H1 (cell line): Measurements from ENCODE around the gene RPS28. TPM values are rescaled to one million over a fixed set of nuclear protein-coding genes. Genes with fewer than 3 reads are reported as not detected.

ENCODE experiments used
- BCL11A ChIP-seq, 2 experiments: IDR thresholded peaks; one replicate each; pipeline ENCODE4 v1.6.1; 2011; ENCODE audit warnings: low read depth in 2 of 2, low read length in 2 of 2, mild to moderate bottlenecking in 2 of 2
- CBX8 ChIP-seq: fragments of 300-800, 300-1000 bp; sonication (generic); IDR thresholded peaks from 2 replicates; pipeline ENCODE4 v1.7.1; 2016; ENCODE audit warnings: low read depth, low read length, borderline replicate concordance
- CHD2 ChIP-seq: IDR thresholded peaks from 2 replicates; pipeline ENCODE4 v1.6.1; 2012; ENCODE audit warnings: low read length, improper control_type of control experiment
- RBBP5 ChIP-seq: IDR thresholded peaks from 2 replicates; pipeline ENCODE4 v1.7.1; 2012; ENCODE audit warnings: low read depth, mild to moderate bottlenecking, inconsistent platforms, low read length, moderate library complexity, borderline replicate concordance
- RNF2 ChIP-seq: fragments of 200-900, 300-1000 bp; sonication (generic); IDR thresholded peaks from 2 replicates; pipeline ENCODE4 v1.7.1; 2016; ENCODE audit warnings: borderline replicate concordance, low read depth, mild to moderate bottlenecking, antibody characterized with exemption, low read length; ENCODE audit not compliant: poor library complexity, severe bottlenecking; ENCODE audit errors: missing control alignments
- SP2 ChIP-seq: IDR thresholded peaks from 2 replicates; pipeline ENCODE4 v1.6.1; 2012; ENCODE audit warnings: mild to moderate bottlenecking, low read length, inconsistent platforms
- TAF7 ChIP-seq: optimal IDR thresholded peaks from 2 replicates; pipeline ENCODE3; 2011; ENCODE audit warnings: low read depth, mild to moderate bottlenecking, inconsistent platforms, low read length, moderate library complexity, borderline replicate concordance
- polyA plus RNA-seq, 7 experiments: library from polyadenylated mRNA; depleted of rRNA in 3 of 7; stranded (reverse) in 5 of 7; unstranded in 2 of 7; fragments of >200 nt in 5 of 7; fragments of 200-250 nt in 2 of 7; gene quantifications; 1 replicate in 5 of 7; 2 replicates in 1 of 7; 4 replicates in 1 of 7; pipeline versions ENCODE4 v1.2.1 to v1.2.3, GENCODE V29; 2011 to 2013; ENCODE audit warnings: missing spikeins in 2 of 7, mixed read lengths in 2 of 7
- total RNA-seq: library from RNA; stranded (reverse); fragmentation: NEBNext Ultra II Directional; extraction: Animal tissue kit (Norgen Biotek cat#: 25700); gene quantifications from 2 replicates; pipeline ENCODE4 v1.2.1, GENCODE V29; 2021
- TF ChIP-seq, protein P1 (sequence below): IDR thresholded peaks from 2 replicates; pipeline ENCODE4 v1.6.1; 2012; ENCODE audit warnings: inconsistent platforms

The RPS28 gene
- total and polyA plus RNA-seq, 2 of the 8 experiments (the other 6 are each of a cell fraction or from before 2014, with no cell fraction given) = 1,241 to 1,699 TPM

DNA sequence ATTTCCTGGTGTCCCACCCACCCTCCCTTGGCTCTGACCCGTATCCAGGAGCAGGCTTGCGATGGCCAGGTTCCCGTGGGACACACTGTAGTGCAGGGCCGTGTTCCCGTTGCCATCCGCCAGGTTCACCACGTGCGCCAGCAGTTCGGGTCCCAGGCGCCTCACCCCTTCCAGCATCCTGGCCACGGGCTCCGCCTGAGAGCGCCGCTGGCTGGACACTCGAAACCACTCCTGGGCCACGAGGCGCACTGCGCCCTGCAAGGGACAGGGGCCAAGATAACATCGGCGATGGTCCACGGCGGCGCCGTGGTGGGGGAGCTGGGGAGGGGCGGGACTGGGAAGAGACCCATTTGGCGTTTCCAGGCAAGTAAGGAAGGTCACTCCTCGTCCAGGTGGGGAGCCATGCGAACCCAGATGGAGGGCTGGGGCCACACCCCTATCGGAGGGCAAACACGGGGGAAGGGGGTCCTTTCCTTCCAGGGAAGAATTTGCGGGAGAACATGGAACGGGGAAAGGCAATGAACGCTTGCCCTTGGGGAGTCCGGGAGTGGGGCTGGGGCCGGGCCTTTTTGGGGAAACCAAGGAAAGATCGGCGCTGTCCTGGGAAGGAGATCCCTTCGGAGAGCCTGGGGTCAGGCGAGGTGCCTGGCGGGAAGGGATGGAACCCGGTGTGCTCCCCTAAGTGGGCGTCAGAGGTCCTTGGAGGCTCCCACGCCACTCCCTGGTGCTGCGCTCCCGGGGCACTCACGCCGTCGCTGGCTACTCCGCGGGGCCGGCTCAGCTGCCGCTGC, 11.9 kb downstream of the RPS28 start (continued):
- TF ChIP-seq CBX8 = no peak
- peak; percentile 41 for TF ChIP-seq RNF2
- TF ChIP-seq, protein P1, sequence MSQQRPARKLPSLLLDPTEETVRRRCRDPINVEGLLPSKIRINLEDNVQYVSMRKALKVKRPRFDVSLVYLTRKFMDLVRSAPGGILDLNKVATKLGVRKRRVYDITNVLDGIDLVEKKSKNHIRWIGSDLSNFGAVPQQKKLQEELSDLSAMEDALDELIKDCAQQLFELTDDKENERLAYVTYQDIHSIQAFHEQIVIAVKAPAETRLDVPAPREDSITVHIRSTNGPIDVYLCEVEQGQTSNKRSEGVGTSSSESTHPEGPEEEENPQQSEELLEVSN = peak; percentile 63
- TF ChIP-seq RBBP5 = peak; percentile 14; the same call in 1 of the 2 replicates
- TF ChIP-seq BCL11A (IDR thresholded peaks at IDR 0.05; ENCODE audit: low read depth in 2 of 2, low read length in 2 of 2) = no peak
- no peak for TF ChIP-seq TAF7
- TF ChIP-seq SP2 = no peak
- TF ChIP-seq CHD2 = no peak
